GM21447 (cell line): ENCODE results near the gene CKMT2.

ENCODE experiments used
- ATAC-seq: cut with Tn5 transposase; IDR thresholded peaks from one replicate; pipeline ENCODE4 v1.9.1; 2021; ENCODE audit not compliant: unreplicated experiment

The CKMT2 gene

DNA sequence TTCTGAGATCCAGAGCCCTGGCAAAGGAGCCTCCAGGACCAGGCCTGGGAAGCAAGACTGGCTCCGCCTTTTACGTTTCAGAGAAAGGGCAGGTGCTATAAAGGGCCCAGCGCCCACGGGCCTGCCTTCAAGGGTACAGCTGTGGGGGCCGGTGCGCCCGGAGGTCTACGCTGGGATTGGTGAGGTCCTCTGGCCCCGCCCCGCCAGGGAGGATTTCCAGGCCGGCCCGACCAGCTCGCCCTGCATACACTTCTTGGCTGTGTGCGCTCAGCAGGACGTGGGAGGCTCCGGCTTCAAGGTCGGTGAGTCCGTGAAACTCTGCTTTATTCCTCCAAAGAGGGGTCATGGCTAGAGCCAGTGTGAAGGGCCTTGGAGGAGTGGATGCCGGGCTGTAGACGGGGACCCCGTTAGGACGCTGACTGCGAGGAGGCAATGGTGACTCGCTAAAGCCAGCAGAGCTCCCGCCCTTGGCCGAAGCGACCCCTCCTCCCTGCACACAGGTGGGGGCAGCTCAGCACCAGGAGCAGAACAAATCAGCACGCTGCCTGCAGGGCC, at the start of gene CKMT2:
Gene CKMT2 (plus strand): TSS at position 243 of the 555 bp plus-strand sequence. CDS start 17,811 bp downstream, outside the sequence.
- no peak for ATAC-seq

DNA sequence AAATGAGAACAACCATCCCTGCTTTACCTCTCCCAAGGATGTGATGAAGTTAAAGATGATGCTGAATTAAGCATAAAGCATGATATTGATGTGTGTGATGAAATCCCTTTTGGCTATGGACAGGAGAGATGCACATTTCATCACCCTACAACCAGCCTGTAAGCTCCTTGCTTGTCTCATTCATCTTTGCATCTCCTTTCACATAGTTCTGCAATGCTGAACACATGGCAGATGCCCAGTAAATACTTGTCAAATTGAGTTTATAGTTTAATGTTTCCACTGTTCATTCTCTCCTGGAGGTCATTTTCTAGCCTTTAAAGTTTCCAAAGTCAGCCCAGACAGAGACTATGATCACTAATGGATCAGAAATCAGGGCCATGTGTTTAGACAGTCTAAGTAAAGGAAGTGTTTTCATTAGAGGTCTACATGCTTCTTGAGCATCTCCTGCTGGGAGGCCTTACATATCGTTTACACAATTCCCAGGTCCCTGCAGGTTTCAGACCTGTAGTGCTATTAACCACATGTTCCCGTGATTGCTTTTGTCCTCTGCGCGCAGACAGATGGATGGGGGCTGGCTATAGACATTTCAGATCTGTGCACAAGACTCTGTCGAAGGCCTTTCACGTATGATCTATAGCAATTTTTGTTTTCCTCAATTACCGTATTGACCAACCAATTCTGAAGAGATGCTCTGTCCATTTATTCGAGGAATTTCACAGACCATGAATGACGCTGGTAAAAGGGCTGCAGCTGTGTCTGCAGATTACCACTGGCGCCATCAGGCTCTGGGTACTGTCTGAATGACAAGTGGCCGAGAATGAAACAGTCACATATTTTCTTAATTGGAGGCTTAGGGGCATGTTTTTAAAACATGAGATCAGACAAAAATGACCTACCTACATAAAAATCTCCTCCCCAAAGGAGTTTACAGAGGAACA, 49.0 kb upstream of the CKMT2 start:
- ATAC-seq, result no peak

DNA sequence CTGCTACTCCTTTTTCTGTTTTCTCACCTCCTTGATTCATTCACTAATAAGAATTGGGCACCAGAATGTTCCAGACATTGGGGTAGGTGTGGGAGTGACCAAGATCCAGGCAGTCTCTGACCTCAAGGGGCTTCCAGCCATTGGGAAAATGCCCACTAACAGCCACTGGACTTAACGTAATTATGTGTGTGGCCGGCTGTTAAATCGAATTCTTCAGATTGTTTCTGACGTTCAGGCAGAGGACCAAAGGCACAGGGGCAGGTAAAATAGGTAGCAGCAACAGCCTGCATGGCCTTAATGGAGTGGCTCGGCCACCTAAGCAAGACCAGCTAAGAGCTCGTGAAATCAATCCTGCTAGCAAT, 48.4 kb upstream of the CKMT2 start:
- ATAC-seq, result no peak

GRCh38 chr5:81187885-81188284, 45.2 kb upstream of the CKMT2 start:
- no peak for ATAC-seq

DNA sequence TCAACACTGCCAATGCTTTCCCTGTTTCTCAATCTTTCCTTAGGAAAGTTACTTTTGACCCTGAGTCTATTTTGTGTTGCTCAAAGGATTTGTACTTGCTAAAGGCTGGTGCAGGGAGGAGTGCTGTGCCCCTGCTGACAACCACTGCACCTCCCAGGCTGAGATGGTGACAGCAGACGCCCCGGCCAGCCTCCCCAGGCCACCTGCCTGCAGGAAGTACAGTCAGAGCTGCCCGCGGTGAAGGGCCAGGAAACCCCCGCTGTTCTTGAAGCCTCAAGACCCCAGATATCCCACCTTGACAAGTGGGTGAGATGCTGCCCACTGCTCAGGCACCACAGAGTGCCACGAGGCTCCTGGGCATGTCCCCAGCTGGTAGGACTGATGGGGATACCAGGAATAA, 44.2 kb upstream of the CKMT2 start:
- ATAC-seq, result no peak

DNA sequence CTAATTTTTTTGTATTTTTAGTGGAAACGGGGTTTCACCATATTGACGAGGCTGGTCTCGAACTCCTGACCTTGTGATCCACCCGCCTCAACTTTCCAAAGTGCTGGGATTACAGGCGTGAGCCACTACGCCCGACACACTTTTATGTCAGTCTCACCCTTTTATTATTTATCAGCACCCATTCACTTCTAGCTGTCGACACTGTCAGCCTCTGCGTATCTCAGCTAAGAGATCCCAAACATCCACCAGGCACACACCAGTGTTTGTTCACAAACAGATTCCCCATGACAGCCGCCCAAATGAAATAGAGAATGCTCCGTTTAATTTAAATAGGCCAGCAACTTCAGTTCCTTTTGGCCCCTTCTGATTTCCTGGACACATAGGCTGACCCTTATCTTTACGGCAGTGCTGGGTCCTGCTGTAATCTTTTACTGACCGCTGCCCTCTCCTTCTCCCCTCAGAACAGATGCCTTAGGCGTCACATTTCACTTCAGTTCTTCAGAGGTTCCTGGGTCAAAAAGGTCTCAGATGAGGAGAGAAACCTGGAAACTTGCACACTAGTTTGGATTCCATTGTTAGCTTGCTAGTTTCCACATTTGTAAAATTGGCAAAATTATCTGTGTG, 43.1 kb upstream of the CKMT2 start:
- ATAC-seq, result no peak

DNA sequence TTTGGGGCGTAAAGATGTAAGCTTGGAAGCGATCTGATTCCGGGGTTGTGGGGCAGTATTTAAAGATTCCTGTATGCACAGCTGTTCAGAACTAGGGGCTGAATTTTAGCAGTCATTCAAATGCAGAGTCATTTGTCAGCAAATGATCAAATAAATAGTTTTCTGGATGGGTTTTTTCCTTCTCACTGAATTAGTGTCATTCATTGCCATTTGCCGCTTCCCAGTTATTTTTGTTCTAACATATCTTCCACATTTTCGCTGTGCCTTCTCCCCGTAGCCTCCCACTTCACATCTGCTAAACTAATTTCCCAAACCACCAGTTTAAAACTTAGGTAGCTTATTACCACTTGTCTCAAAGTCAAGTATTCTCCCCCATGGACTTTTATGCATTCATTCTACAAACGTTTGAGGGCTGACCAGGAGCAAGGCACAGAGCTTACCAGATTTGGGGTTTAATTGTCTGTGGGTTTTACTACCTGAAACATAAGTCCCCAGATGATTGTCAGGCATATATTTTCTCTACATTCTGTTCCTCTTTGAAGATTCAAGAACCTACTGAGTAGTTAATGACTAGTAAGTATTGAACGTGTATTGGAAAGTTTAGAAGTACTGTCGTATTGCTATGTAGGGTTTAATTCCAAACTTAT, 41.3 kb upstream of the CKMT2 start:
- no peak for ATAC-seq

GRCh38 chr5:81192373-81192750, 40.8 kb upstream of the CKMT2 start:
- no peak for ATAC-seq

- ATAC-seq, result peak; percentile 77
Measured at GRCh38 chr5:81194633-81195334, 38.3 kb upstream of the CKMT2 start.

DNA sequence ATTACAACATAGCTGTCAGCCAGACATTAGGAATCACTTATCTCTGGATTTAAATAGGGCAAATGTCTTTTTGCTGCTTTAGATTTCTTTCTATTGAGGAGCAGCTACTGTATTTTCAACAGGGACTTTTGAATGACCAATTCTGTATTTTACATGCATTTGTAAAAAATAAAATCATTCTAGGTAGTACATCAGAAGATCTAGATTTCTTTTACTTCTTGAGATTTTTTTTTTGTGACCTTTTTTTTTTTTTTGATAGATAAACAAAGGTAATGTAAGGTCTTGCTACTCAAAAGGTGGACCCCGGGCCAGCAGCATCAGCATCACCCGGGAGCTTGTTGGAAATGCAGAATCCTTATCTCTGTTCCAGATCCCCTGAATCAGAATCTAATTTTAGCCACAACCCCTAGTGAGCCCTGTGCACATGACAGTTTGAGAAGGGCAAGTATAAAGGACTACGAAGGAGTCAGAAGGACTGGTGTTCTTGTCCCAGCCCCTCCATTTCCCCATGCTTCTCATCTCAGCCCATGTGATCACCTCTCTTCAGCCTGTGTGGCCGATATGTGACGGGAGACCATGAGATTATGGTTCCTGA, 37.7 kb upstream of the CKMT2 start:
- peak; percentile 13 for ATAC-seq

- ATAC-seq, result no peak
Measured at GRCh38 chr5:81202655-81203054, 30.5 kb upstream of the CKMT2 start.

DNA sequence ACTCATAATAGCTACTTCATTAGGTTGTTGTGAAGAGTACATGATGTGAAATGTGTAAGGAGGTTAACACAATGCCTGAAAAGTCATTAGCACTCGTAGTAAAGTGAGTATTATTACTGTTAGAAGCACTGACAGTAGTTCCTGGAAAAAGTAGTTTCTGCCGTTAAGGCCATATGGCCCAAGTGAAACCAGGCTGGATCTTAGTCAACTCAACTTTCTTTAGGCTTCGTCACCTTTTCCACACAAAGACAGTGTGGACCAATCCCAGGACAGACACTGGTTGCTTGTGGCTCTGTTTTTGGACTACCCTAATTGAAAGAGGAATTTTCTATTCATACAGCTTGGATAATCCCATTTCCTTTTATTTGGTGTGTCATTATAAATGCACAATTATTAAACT, 29.4 kb upstream of the CKMT2 start:
- ATAC-seq, result no peak

DNA sequence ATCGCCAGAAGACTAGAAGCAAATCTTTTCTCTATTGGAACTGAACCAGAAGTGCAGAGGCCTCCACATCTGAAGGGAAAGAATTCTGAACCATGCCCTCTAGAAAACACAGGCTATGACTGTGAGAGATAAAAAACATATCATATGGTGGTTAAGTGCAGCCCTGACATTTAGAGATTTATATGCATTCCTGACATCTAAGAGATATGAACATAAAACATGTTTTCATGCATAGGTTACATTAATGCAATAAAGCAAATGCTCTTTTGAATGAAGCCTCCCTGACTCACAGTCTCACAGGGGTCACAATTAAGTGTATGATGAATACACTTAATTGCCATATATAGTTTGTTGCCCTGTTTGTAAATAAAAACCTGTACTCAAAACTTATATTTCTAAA, 28.9 kb upstream of the CKMT2 start:
- no peak for ATAC-seq

DNA sequence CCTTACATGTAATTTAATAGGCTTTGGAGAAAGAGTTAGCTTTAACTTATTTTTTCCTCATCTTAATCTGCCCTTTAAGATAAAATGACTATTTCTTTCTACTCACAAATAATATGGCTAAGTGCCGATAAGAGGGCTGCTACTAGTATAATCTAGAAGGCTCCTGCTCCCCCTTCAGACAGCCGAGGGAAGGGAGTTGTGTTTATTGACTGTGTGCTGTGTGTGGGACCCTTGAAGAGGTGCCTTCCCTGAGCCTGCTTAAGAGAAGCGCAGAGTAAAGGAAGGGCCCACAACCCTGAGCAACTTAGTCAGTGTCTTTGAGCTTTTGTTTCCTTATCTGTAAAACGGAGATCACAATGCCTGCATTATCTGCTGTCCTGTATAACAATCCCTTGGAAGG, 28.1 kb upstream of the CKMT2 start:
- ATAC-seq, result no peak

GRCh38 chr5:81207009-81207408, 26.1 kb upstream of the CKMT2 start:
- no peak for ATAC-seq

DNA sequence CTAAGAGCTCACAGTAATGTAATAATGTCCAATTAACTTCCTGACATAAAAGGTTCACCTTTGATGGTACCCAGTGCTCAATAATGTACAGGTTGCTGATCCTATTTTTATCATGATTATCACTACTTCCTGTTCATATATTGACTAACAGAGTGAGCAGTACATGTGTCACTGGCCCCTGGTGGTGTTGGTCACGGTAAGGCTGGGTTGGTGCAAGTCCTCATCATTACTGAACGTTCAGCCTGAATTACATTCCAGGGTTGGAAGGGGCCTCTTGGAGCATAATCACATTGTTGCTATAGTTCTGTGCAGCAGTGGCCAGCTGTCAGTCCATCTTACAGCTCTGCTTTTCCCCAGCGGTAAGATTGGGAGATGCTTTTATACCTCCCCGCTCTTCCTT, 24.2 kb upstream of the CKMT2 start:
- ATAC-seq, result no peak

- ATAC-seq, result no peak
Measured at GRCh38 chr5:81209386-81209785, 23.7 kb upstream of the CKMT2 start.

DNA sequence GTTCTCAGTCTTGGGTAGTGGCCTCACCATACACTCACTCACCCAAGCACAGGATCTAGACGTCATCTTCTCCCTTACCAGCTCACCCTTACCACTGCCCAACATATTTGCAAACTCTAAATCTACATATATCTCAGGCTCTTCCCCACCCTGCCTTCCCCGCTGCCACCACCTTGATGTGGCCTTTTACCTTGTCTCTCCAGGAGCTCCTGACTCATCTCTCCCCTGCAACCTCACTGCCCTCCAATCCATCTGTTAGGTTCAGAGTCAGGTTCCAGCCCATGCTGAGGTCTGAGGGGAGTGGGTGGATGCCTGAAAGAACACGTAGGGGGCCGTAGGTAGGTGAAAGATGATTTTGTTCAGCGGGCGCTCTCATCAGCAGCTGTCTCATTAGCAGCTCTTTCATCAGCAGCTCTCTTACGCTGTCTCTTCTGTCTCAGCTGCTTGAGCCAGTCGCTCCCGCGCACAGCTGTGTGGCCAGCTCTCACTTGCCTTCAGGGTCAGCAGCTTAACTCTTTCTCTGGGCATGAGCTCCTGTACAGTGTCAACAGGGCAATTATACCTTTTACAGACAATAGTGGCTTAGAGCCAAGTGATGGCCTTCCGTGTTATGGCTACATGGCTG, 23.1 kb upstream of the CKMT2 start:
- no peak for ATAC-seq

DNA sequence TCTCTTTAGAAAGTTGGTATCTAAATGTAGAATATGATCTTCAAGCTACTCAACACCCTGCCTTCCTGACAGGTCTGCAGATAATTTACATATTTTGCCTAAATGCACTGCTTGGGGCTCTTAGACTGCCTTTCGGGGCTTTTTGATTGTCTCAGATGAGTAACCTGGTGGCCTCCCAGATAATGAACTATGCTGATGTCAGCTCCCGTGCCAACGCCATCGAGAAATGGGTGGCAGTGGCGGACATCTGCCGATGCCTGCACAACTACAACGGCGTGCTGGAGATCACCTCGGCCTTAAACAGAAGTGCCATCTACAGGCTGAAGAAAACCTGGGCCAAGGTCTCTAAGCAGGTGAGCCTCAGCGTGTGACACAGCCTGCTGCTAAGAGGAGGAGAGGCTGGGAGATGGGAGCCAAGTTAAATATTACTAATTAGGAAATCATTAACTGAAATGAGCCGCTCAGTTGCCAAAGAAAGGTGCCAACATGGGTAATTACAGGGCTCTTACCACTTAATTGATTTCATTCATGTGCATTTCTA, 20.8 kb upstream of the CKMT2 start:
- peak; percentile 64 for ATAC-seq

GRCh38 chr5:81213070-81213469, 20.1 kb upstream of the CKMT2 start:
- ATAC-seq, result no peak
